ENCODE results near the gene TRAPPC2B. TPM values are rescaled to one million over a fixed set of nuclear protein-coding genes. Genes with fewer than 3 reads are reported as not detected.

Gene TRAPPC2B
- total and polyA plus RNA-seq, 2 experiments from 2014 or later = 21.6 to 33.0 TPM

DNA sequence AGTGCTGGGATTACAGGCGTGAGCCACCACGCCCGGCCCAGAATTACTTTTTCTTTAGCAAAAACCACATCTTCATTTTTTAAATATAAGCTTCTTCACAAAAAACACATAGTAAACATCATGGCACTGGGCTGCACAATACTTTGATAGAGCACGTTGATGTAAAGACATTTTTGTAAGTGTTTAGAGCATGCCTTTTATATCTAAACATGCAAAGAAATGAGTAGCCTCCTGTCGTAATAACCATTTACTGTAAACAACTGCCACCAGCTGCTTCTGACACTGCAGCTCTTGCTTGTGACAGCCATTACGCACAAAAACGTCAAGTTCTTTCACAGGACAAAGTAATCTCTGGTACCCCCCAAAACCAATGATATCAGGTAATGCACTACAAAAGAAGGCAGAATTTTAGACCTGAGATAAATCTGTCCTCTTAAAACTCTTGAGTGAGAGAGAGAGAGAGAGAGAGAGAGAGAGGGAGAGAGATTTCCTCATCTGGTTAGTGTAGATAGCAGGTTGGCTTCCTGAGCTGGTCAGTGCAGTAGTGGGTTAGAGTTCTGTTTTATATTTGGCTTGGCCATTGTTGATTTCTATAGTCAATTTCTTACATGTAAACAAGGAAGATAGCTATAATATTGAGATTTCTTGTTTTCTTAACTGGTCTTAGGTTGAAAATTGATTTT, 19.6 kb downstream of the TRAPPC2B start:
- no peak overlapping the region for H3K9ac ChIP-seq
- no peaks in the 10 kb centered on the region for H3K27me3 ChIP-seq (replicated peaks; ENCODE audit: insufficient read depth)
- peaks cover 6% of the 10 kb centered on the region for H3K36me3 ChIP-seq (ENCODE audit: low read depth)
- H3K4me2 ChIP-seq (ENCODE audit: unreplicated experiment) = no peak overlapping the region
- H3K4me3 ChIP-seq = no peak overlapping the region
- no peaks in the 10 kb centered on the region for H3K9me3 ChIP-seq (ENCODE audit: low read depth)
- no peaks in the 10 kb centered on the region for H3K4me1 ChIP-seq (ENCODE audit: insufficient read depth)
- in situ Hi-C loops (cut with MboI) = no loop called here
- DNase-seq = no peak
- H4K20me1 ChIP-seq (ENCODE audit: insufficient read depth) = no peaks in the 10 kb centered on the region
- WGBS, 2 experiments (ENCODE audit: low coverage in 1 of 2, low lambda C conversion rate in 2 of 2, missing lambda C conversion rate in 2 of 2) = 62 to 65% methylated on average over 7 of the region's 7 CpGs
- H3K79me2 ChIP-seq (ENCODE audit: insufficient read depth) = no peaks in the 10 kb centered on the region
- no peak overlapping the region for H3K27ac ChIP-seq
- TF ChIP-seq EZH2phosphoT487 (IDR thresholded peaks at IDR 0.05; ENCODE audit: insufficient read depth, low read depth) = no peak
- no peak for TF ChIP-seq EZH2 (IDR thresholded peaks at IDR 0.05; ENCODE audit: insufficient read depth, poor library complexity, severe bottlenecking)
- H3F3A ChIP-seq (ENCODE audit: insufficient read depth) = 0 out of 2 replicates have a peak, but pooled peaks cover 8% of the 10 kb centered on the region
- H3K9me2 ChIP-seq (ENCODE audit: insufficient read depth) = no peaks in the 10 kb centered on the region
- no peak overlapping the region for H2AFZ ChIP-seq

- H3F3A ChIP-seq (ENCODE audit: insufficient read depth) = no peaks in the 10 kb centered on the region
- no peak for DNase-seq
- H3K79me2 ChIP-seq (ENCODE audit: insufficient read depth) = peaks cover 51% of the 10 kb centered on the region
- H3K9ac ChIP-seq = peak overlapping the region; percentile 97
- H3K9me2 ChIP-seq (ENCODE audit: insufficient read depth) = no peaks in the 10 kb centered on the region
- WGBS, 2 experiments (ENCODE audit: low coverage in 1 of 2, low lambda C conversion rate in 2 of 2, missing lambda C conversion rate in 2 of 2) = 48 to 52% methylated on average over 11 of the region's 11 CpGs
- no peaks in the 10 kb centered on the region for H4K20me1 ChIP-seq (ENCODE audit: insufficient read depth)
- in situ Hi-C loops (cut with MboI) = no loop called here
- H2AFZ ChIP-seq = peak overlapping the region; percentile 100
- peak overlapping the region; percentile 91 for H3K4me3 ChIP-seq
- H3K4me2 ChIP-seq (ENCODE audit: unreplicated experiment) = peak overlapping the region; percentile 71
- H3K36me3 ChIP-seq (ENCODE audit: low read depth) = no peaks in the 10 kb centered on the region
- peak overlapping the region; percentile 91 for H3K27ac ChIP-seq
- H3K9me3 ChIP-seq (ENCODE audit: low read depth) = no peaks in the 10 kb centered on the region
- H3K27me3 ChIP-seq (replicated peaks; ENCODE audit: insufficient read depth) = no peaks in the 10 kb centered on the region
- H3K4me1 ChIP-seq (ENCODE audit: insufficient read depth) = peaks cover 16% of the 10 kb centered on the region
- TF ChIP-seq EZH2phosphoT487 (IDR thresholded peaks at IDR 0.05; ENCODE audit: insufficient read depth, low read depth) (no peak), EZH2 (IDR thresholded peaks at IDR 0.05; ENCODE audit: insufficient read depth, poor library complexity, severe bottlenecking) (no peak)
Measured at GRCh38 chr19:57389194-57389729, 25.9 kb downstream of the TRAPPC2B start.

DNA sequence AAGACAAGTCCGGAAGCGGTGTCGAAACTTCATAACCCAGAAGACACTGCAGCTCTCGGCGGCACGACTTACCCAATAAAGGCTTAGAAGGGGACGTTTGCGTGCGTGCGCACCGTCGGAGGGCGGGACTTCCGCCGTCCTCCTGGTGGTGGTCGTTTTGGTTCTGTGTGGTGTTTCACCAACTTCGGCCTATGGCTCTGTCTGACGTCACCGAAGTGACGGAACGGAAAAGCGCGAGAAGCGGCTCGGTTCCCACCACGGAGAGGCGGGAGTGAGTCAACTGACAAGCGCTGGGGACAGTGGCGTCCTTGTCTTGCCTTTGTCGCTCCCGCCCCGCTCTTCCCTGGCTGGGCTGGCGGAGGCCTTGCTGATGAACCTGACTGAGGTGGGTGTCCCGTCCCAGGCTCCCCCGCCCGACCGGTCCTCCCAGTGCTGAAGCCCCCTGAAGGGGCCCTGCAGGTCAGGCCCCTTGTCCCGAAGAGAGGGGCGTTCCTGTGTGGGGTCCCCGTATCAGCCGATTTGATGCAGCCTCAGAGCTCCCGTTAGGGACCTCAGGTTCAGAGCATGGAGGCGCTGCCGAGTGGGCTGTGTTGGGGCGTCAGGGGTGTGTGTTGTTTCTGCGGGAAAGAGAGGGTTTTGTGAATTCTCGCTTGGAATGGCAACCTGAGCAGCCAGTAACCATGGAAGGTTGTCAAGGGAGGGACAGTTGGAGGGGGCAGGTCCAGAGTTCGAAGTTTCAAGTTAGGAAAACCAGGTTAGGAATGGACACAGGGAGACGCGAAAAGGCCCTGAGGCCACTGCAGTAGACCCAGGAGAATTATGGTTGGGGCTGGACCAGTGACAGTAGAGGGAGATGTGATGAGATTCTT, 26.6 kb downstream of the TRAPPC2B start, which contains the start of gene ZNF548:
Gene ZNF548 (plus strand): TSS at position 125 of the 869 bp plus-strand sequence. CDS start 246 bp downstream, at position 371.
- H3K9me2 ChIP-seq (ENCODE audit: insufficient read depth) = no peaks in the 10 kb centered on the region
- H3K79me2 ChIP-seq (ENCODE audit: insufficient read depth) = peaks cover 58% of the 10 kb centered on the region
- H3K4me3 ChIP-seq = peak within 1 kb of the TSS; percentile 91
- 1 to 2% methylated on average over 46 to 50 of the region's 50 CpGs for WGBS, 2 experiments (ENCODE audit: low coverage in 1 of 2, low lambda C conversion rate in 2 of 2, missing lambda C conversion rate in 2 of 2)
- in situ Hi-C loops (cut with MboI) = no loop called here
- DNase-seq = peak; percentile 99
- H4K20me1 ChIP-seq (ENCODE audit: insufficient read depth) = no peaks in the 10 kb centered on the region
- no peaks in the 10 kb centered on the region for H3F3A ChIP-seq (ENCODE audit: insufficient read depth)
- H3K9me3 ChIP-seq (ENCODE audit: low read depth) = no peaks in the 10 kb centered on the region
- peak within 1 kb of the TSS; percentile 97 for H3K9ac ChIP-seq
- peak within 1 kb of the TSS; percentile 91 for H3K27ac ChIP-seq
- H3K36me3 ChIP-seq (ENCODE audit: low read depth) = no peaks in the 10 kb centered on the region
- TF ChIP-seq EZH2 (IDR thresholded peaks at IDR 0.05; ENCODE audit: insufficient read depth, poor library complexity, severe bottlenecking) (no peak), EZH2phosphoT487 (IDR thresholded peaks at IDR 0.05; ENCODE audit: insufficient read depth, low read depth) (no peak)
- H3K4me1 ChIP-seq (ENCODE audit: insufficient read depth) = peaks cover 16% of the 10 kb centered on the region
- H2AFZ ChIP-seq = peak within 1 kb of the TSS; percentile 100
- no peaks in the 10 kb centered on the region for H3K27me3 ChIP-seq (replicated peaks; ENCODE audit: insufficient read depth)
- H3K4me2 ChIP-seq (ENCODE audit: unreplicated experiment) = peak within 1 kb of the TSS; percentile 97

GRCh38 chr19:57395710-57396109, 32.4 kb downstream of the TRAPPC2B start:
- in situ Hi-C loops (cut with MboI) = no loop called here
- Histone ChIP-seq H3K27me3 (replicated peaks; ENCODE audit: insufficient read depth) (no peaks in the 10 kb centered on the region), H3K27ac (no peak overlapping the region), H3K9me2 (ENCODE audit: insufficient read depth) (no peaks in the 10 kb centered on the region), H3K4me2 (ENCODE audit: unreplicated experiment) (no peak overlapping the region), H2AFZ (no peak overlapping the region), H3K4me3 (no peak overlapping the region), H3K36me3 (ENCODE audit: low read depth) (peaks cover 9% of the 10 kb centered on the region; the same call in 1 of the 2 replicates), H3K9me3 (ENCODE audit: low read depth) (no peaks in the 10 kb centered on the region), H3K79me2 (ENCODE audit: insufficient read depth) (peaks cover 83% of the 10 kb centered on the region), H3K4me1 (ENCODE audit: insufficient read depth) (peaks cover 8% of the 10 kb centered on the region), H4K20me1 (ENCODE audit: insufficient read depth) (no peaks in the 10 kb centered on the region), H3F3A (ENCODE audit: insufficient read depth) (no peaks in the 10 kb centered on the region), H3K9ac (no peak overlapping the region)
- TF ChIP-seq EZH2 (IDR thresholded peaks at IDR 0.05; ENCODE audit: insufficient read depth, poor library complexity, severe bottlenecking) (no peak), EZH2phosphoT487 (IDR thresholded peaks at IDR 0.05; ENCODE audit: insufficient read depth, low read depth) (no peak)
- no peak for DNase-seq
- 75 to 83% methylated on average over 5 of the region's 5 CpGs for WGBS, 2 experiments (ENCODE audit: low coverage in 1 of 2, low lambda C conversion rate in 2 of 2, missing lambda C conversion rate in 2 of 2)
